Measurements from ENCODE around the gene SELP.

Gene SELP

GRCh38 chr1:169620565-169620964 lies 9.4 kb downstream of the SELP start:
- no peak for DNase-seq
- no peak overlapping the region for H3K23ac ChIP-seq (ENCODE audit: low read length)
- no peak overlapping the region for H3K18ac ChIP-seq (ENCODE audit: low read length)
- no peaks in the 10 kb centered on the region for H3K79me1 ChIP-seq (ENCODE audit: low read length)
- no peaks in the 10 kb centered on the region for H3K36me3 ChIP-seq (ENCODE audit: control insufficient read depth, insufficient read depth, low read length)
- no peaks in the 10 kb centered on the region for H3K4me1 ChIP-seq (ENCODE audit: control insufficient read depth, low read depth, low read length)
- no peak overlapping the region for H3K9ac ChIP-seq (ENCODE audit: low read length)
- no peak overlapping the region for H2BK15ac ChIP-seq (replicated peaks; ENCODE audit: low read depth)
- H3K4me2 ChIP-seq (ENCODE audit: low read length): no peak overlapping the region
- H3K27me3 ChIP-seq (ENCODE audit: insufficient read depth, low read length, poor library complexity): no peaks in the 10 kb centered on the region
- no peaks in the 10 kb centered on the region for H3K79me2 ChIP-seq (ENCODE audit: control insufficient read depth, insufficient read depth, low read length)
- WGBS (ENCODE audit: extremely low coverage, insufficient coverage, low lambda C conversion rate): no CpG with 5 or more reads among the region's 8 CpGs
- H3K4me3 ChIP-seq (ENCODE audit: low read length): no peak overlapping the region
- no peak overlapping the region for H4K5ac ChIP-seq (ENCODE audit: low read length)
- no peak overlapping the region for H3K4ac ChIP-seq (ENCODE audit: low read depth, low read length)
- H2BK120ac ChIP-seq (ENCODE audit: low read depth, low read length): no peak overlapping the region
- H2BK5ac ChIP-seq (ENCODE audit: low read length): no peak overlapping the region
- H3K56ac ChIP-seq (ENCODE audit: low read length): no peak overlapping the region
- no peak overlapping the region for H4K8ac ChIP-seq (ENCODE audit: low read depth, low read length)
- H2AK5ac ChIP-seq (ENCODE audit: low read length): no peak overlapping the region
- no peak overlapping the region for H3K27ac ChIP-seq (ENCODE audit: low read depth, low read length)

- Histone ChIP-seq H3K56ac (ENCODE audit: low read length) (no peak overlapping the region), H2BK15ac (replicated peaks; ENCODE audit: low read depth) (no peak overlapping the region), H2BK120ac (ENCODE audit: low read depth, low read length) (no peak overlapping the region), H3K4me3 (ENCODE audit: low read length) (no peak overlapping the region), H3K4ac (ENCODE audit: low read depth, low read length) (no peak overlapping the region), H3K9ac (ENCODE audit: low read length) (no peak overlapping the region), H4K8ac (ENCODE audit: low read depth, low read length) (no peak overlapping the region), H3K4me2 (ENCODE audit: low read length) (no peak overlapping the region), H3K36me3 (ENCODE audit: control insufficient read depth, insufficient read depth, low read length) (no peaks in the 10 kb centered on the region), H3K79me2 (ENCODE audit: control insufficient read depth, insufficient read depth, low read length) (no peaks in the 10 kb centered on the region), H3K27ac (ENCODE audit: low read depth, low read length) (no peak overlapping the region), H3K23ac (ENCODE audit: low read length) (no peak overlapping the region), H3K4me1 (ENCODE audit: control insufficient read depth, low read depth, low read length) (no peaks in the 10 kb centered on the region), H2AK5ac (ENCODE audit: low read length) (no peak overlapping the region), H3K79me1 (ENCODE audit: low read length) (no peaks in the 10 kb centered on the region), H3K18ac (ENCODE audit: low read length) (no peak overlapping the region), H4K5ac (ENCODE audit: low read length) (no peak overlapping the region), H3K27me3 (ENCODE audit: insufficient read depth, low read length, poor library complexity) (no peaks in the 10 kb centered on the region), H2BK5ac (ENCODE audit: low read length) (no peak overlapping the region)
- WGBS (ENCODE audit: extremely low coverage, insufficient coverage, low lambda C conversion rate): no CpG with 5 or more reads among the region's 2 CpGs
- no peak for DNase-seq
Measured at GRCh38 chr1:169618367-169618766, 11.6 kb downstream of the SELP start.

- H3K56ac ChIP-seq (ENCODE audit: low read length): no peak overlapping the region
- no peaks in the 10 kb centered on the region for H3K4me1 ChIP-seq (ENCODE audit: control insufficient read depth, low read depth, low read length)
- no peaks in the 10 kb centered on the region for H3K36me3 ChIP-seq (ENCODE audit: control insufficient read depth, insufficient read depth, low read length)
- WGBS (ENCODE audit: extremely low coverage, insufficient coverage, low lambda C conversion rate): no CpG with 5 or more reads among the region's 5 CpGs
- no peak overlapping the region for H3K18ac ChIP-seq (ENCODE audit: low read length)
- no peaks in the 10 kb centered on the region for H3K27me3 ChIP-seq (ENCODE audit: insufficient read depth, low read length, poor library complexity)
- H3K79me1 ChIP-seq (ENCODE audit: low read length): no peaks in the 10 kb centered on the region
- no peak overlapping the region for H2BK15ac ChIP-seq (replicated peaks; ENCODE audit: low read depth)
- H3K79me2 ChIP-seq (ENCODE audit: control insufficient read depth, insufficient read depth, low read length): no peaks in the 10 kb centered on the region
- no peak overlapping the region for H2BK5ac ChIP-seq (ENCODE audit: low read length)
- DNase-seq: no peak
- H4K8ac ChIP-seq (ENCODE audit: low read depth, low read length): no peak overlapping the region
- H3K23ac ChIP-seq (ENCODE audit: low read length): no peak overlapping the region
- no peak overlapping the region for H2BK120ac ChIP-seq (ENCODE audit: low read depth, low read length)
- no peak overlapping the region for H4K5ac ChIP-seq (ENCODE audit: low read length)
- H3K4me3 ChIP-seq (ENCODE audit: low read length): no peak overlapping the region
- H3K27ac ChIP-seq (ENCODE audit: low read depth, low read length): no peak overlapping the region
- H2AK5ac ChIP-seq (ENCODE audit: low read length): no peak overlapping the region
- no peak overlapping the region for H3K9ac ChIP-seq (ENCODE audit: low read length)
- no peak overlapping the region for H3K4me2 ChIP-seq (ENCODE audit: low read length)
- H3K4ac ChIP-seq (ENCODE audit: low read depth, low read length): no peak overlapping the region
Measured at GRCh38 chr1:169615803-169616202, 14.1 kb downstream of the SELP start.

GRCh38 chr1:169610858-169611257 lies 19.1 kb downstream of the SELP start:
- Histone ChIP-seq H3K79me2 (ENCODE audit: control insufficient read depth, insufficient read depth, low read length) (no peaks in the 10 kb centered on the region), H3K27me3 (ENCODE audit: insufficient read depth, low read length, poor library complexity) (no peaks in the 10 kb centered on the region), H4K5ac (ENCODE audit: low read length) (no peak overlapping the region), H3K18ac (ENCODE audit: low read length) (no peak overlapping the region), H3K4me2 (ENCODE audit: low read length) (no peak overlapping the region), H3K56ac (ENCODE audit: low read length) (no peak overlapping the region), H2AK5ac (ENCODE audit: low read length) (no peak overlapping the region), H3K4me1 (ENCODE audit: control insufficient read depth, low read depth, low read length) (no peaks in the 10 kb centered on the region), H2BK15ac (replicated peaks; ENCODE audit: low read depth) (no peak overlapping the region), H3K4ac (ENCODE audit: low read depth, low read length) (no peak overlapping the region), H3K23ac (ENCODE audit: low read length) (no peak overlapping the region), H3K4me3 (ENCODE audit: low read length) (no peak overlapping the region), H2BK120ac (ENCODE audit: low read depth, low read length) (no peak overlapping the region), H4K8ac (ENCODE audit: low read depth, low read length) (no peak overlapping the region), H3K79me1 (ENCODE audit: low read length) (no peaks in the 10 kb centered on the region), H3K36me3 (ENCODE audit: control insufficient read depth, insufficient read depth, low read length) (no peaks in the 10 kb centered on the region), H2BK5ac (ENCODE audit: low read length) (no peak overlapping the region), H3K9ac (ENCODE audit: low read length) (no peak overlapping the region), H3K27ac (ENCODE audit: low read depth, low read length) (no peak overlapping the region)
- no CpG with 5 or more reads among the region's 6 CpGs for WGBS (ENCODE audit: extremely low coverage, insufficient coverage, low lambda C conversion rate)
- no peak for DNase-seq

- H4K5ac ChIP-seq (ENCODE audit: low read length): no peak overlapping the region
Measured at GRCh38 chr1:169610108-169610507, 19.8 kb downstream of the SELP start.

GRCh38 chr1:169608226-169608625 lies 21.7 kb downstream of the SELP start:
- no peak overlapping the region for H3K56ac ChIP-seq (ENCODE audit: low read length)
- H3K9ac ChIP-seq (ENCODE audit: low read length): no peak overlapping the region
- H3K79me2 ChIP-seq (ENCODE audit: control insufficient read depth, insufficient read depth, low read length): no peaks in the 10 kb centered on the region
- H2BK15ac ChIP-seq (replicated peaks; ENCODE audit: low read depth): no peak overlapping the region
- H4K5ac ChIP-seq (ENCODE audit: low read length): no peak overlapping the region
- no peaks in the 10 kb centered on the region for H3K27me3 ChIP-seq (ENCODE audit: insufficient read depth, low read length, poor library complexity)
- H3K23ac ChIP-seq (ENCODE audit: low read length): no peak overlapping the region
- H3K18ac ChIP-seq (ENCODE audit: low read length): no peak overlapping the region
- no peak overlapping the region for H3K4me3 ChIP-seq (ENCODE audit: low read length)
- no peak for DNase-seq
- H2AK5ac ChIP-seq (ENCODE audit: low read length): no peak overlapping the region
- no peak overlapping the region for H3K27ac ChIP-seq (ENCODE audit: low read depth, low read length)
- no peak overlapping the region for H3K4me2 ChIP-seq (ENCODE audit: low read length)
- no peaks in the 10 kb centered on the region for H3K79me1 ChIP-seq (ENCODE audit: low read length)
- H2BK5ac ChIP-seq (ENCODE audit: low read length): no peak overlapping the region
- H3K4me1 ChIP-seq (ENCODE audit: control insufficient read depth, low read depth, low read length): no peaks in the 10 kb centered on the region
- no peaks in the 10 kb centered on the region for H3K36me3 ChIP-seq (ENCODE audit: control insufficient read depth, insufficient read depth, low read length)
- H4K8ac ChIP-seq (ENCODE audit: low read depth, low read length): no peak overlapping the region
- H3K4ac ChIP-seq (ENCODE audit: low read depth, low read length): no peak overlapping the region
- H2BK120ac ChIP-seq (ENCODE audit: low read depth, low read length): no peak overlapping the region
- WGBS (ENCODE audit: extremely low coverage, insufficient coverage, low lambda C conversion rate): 100% methylated on average over 3 of the region's 4 CpGs

More at GRCh38 chr1:169610108-169610507, 19.8 kb downstream of the SELP start:
- H3K18ac ChIP-seq (ENCODE audit: low read length): no peak overlapping the region
- no peak overlapping the region for H3K9ac ChIP-seq (ENCODE audit: low read length)
- no peak overlapping the region for H2BK5ac ChIP-seq (ENCODE audit: low read length)
- H2BK120ac ChIP-seq (ENCODE audit: low read depth, low read length): no peak overlapping the region
- H3K79me2 ChIP-seq (ENCODE audit: control insufficient read depth, insufficient read depth, low read length): no peaks in the 10 kb centered on the region
- no peaks in the 10 kb centered on the region for H3K4me1 ChIP-seq (ENCODE audit: control insufficient read depth, low read depth, low read length)
- H3K27ac ChIP-seq (ENCODE audit: low read depth, low read length): no peak overlapping the region
- no peak overlapping the region for H2AK5ac ChIP-seq (ENCODE audit: low read length)
- H4K8ac ChIP-seq (ENCODE audit: low read depth, low read length): no peak overlapping the region
- H3K56ac ChIP-seq (ENCODE audit: low read length): no peak overlapping the region
- H3K27me3 ChIP-seq (ENCODE audit: insufficient read depth, low read length, poor library complexity): no peaks in the 10 kb centered on the region
- DNase-seq: peak; percentile 68
- no peaks in the 10 kb centered on the region for H3K36me3 ChIP-seq (ENCODE audit: control insufficient read depth, insufficient read depth, low read length)
- H3K23ac ChIP-seq (ENCODE audit: low read length): no peak overlapping the region
- no peak overlapping the region for H3K4me2 ChIP-seq (ENCODE audit: low read length)
- H2BK15ac ChIP-seq (replicated peaks; ENCODE audit: low read depth): no peak overlapping the region
- no peak overlapping the region for H3K4ac ChIP-seq (ENCODE audit: low read depth, low read length)
- no peak overlapping the region for H3K4me3 ChIP-seq (ENCODE audit: low read length)
- H3K79me1 ChIP-seq (ENCODE audit: low read length): no peaks in the 10 kb centered on the region
- WGBS (ENCODE audit: extremely low coverage, insufficient coverage, low lambda C conversion rate): no CpG with 5 or more reads among the region's 1 CpG

Data from mesendoderm (in vitro differentiated cells).